ENCODE data around the gene ZBTB5. TPM values are rescaled to one million over a fixed set of nuclear protein-coding genes. Genes with fewer than 3 reads are reported as not detected.

The ZBTB5 gene
- total and polyA plus RNA-seq, 2 donors from 2014 or later = 6.1 to 14.1 TPM

DNA sequence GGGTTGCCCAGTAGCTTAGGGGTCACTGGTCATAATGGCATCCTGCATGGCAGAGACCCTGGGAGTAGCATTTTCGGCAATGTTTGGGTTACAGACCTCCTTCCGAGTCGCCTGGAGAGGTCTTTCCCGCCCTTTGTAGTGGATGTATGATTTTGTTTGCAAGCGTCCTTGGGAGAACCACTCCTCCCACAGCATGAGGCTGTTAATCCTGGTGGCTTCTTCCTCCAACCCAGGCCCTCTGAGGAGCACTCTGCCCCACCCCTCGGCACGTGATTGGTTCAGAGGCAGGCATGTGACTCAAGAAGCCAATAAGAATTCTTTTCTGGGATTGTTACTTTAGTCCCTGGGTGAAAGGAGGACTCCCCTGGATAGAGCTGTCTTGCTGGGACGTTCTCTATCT, 73.0 kb downstream of the ZBTB5 start:
- no peak for DNase-seq
- FAIRE-seq = no peak
- Histone ChIP-seq H3K27ac (ENCODE audit: low read depth in 2 of 2, low read length in 2 of 2) (no peak overlapping the region), H3K4me1 (ENCODE audit: control insufficient read depth in 2 of 3, insufficient read depth in 2 of 3, low read depth in 1 of 3, low read length in 3 of 3) (no peaks in the 10 kb centered on the region), H3K36me3 (ENCODE audit: control insufficient read depth in 2 of 3, insufficient read depth in 3 of 3, low read length in 3 of 3) (no peaks in the 10 kb centered on the region), H3K27me3 (ENCODE audit: control insufficient read depth, insufficient read depth, low read length) (no peaks in the 10 kb centered on the region), H3K9me3 (ENCODE audit: control insufficient read depth in 2 of 3, insufficient read depth in 1 of 3, low read length in 3 of 3) (no peaks in the 10 kb centered on the region), H3K9ac (ENCODE audit: low read length in 3 of 3) (no peak overlapping the region), H3K4me3 (ENCODE audit: low read length in 3 of 3) (no peak overlapping the region)
- intact Hi-C loops (cut with DNase I) = no loop called here
- TF ChIP-seq CTCF (IDR thresholded peaks at IDR 0.05; ENCODE audit: borderline replicate concordance, extremely low read depth, insufficient read depth) = no peak

DNA sequence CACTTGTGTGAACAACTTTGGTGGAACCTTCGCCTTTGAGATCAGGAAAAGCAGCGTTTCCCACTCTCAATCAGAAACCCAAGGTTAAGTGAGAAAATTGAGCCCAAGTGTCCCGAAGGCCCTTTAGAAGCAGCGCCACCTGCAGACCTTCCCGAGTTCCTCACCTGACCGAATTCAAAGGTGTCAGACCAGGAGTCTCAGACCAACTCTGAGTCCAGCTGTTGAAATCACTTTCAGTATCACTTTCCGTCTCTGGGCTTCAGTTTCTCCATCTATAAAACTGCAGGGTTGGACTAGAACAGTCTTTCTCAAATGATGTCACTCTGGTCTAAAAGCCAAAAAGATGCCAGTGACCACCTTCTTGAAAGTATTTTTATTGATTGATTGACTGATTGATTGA, 74.5 kb downstream of the ZBTB5 start:
- no peaks in the 10 kb centered on the region for H3K4me1 ChIP-seq (ENCODE audit: control insufficient read depth in 2 of 3, insufficient read depth in 2 of 3, low read depth in 1 of 3, low read length in 3 of 3)
- DNase-seq = peak in 2 of 5 donors; percentile 21 to 53
- H3K36me3 ChIP-seq (ENCODE audit: control insufficient read depth in 2 of 3, insufficient read depth in 3 of 3, low read length in 3 of 3) = no peaks in the 10 kb centered on the region
- no peak overlapping the region for H3K4me3 ChIP-seq (ENCODE audit: low read length in 3 of 3)
- H3K27me3 ChIP-seq (ENCODE audit: control insufficient read depth, insufficient read depth, low read length) = no peaks in the 10 kb centered on the region
- no peak overlapping the region for H3K27ac ChIP-seq (ENCODE audit: low read depth in 2 of 2, low read length in 2 of 2)
- TF ChIP-seq CTCF (IDR thresholded peaks at IDR 0.05; ENCODE audit: borderline replicate concordance, extremely low read depth, insufficient read depth) = peak; percentile 38
- H3K9me3 ChIP-seq (ENCODE audit: control insufficient read depth in 2 of 3, insufficient read depth in 1 of 3, low read length in 3 of 3) = no peaks in the 10 kb centered on the region
- H3K9ac ChIP-seq (ENCODE audit: low read length in 3 of 3) = no peak overlapping the region
- intact Hi-C loops (cut with DNase I) = no loop called here
- no peak for FAIRE-seq

Other genes with a start within 250 kb of the ZBTB5 start
- 101 TPM for gene GRHPR, start 42.8 kb downstream of the ZBTB5 start, total RNA-seq
- 257 TPM for gene GRHPR, start 42.8 kb downstream of the ZBTB5 start, polyA plus RNA-seq (ENCODE audit: insufficient read depth, low read depth, low replicate concordance)
- gene POLR1E, start 20.5 kb upstream of the ZBTB5 start, total RNA-seq = 17.2 TPM
- gene POLR1E, start 20.5 kb upstream of the ZBTB5 start, polyA plus RNA-seq (ENCODE audit: insufficient read depth, low read depth, low replicate concordance) = 8.2 TPM
- 6.7 TPM for gene FBXO10, start 110.9 kb upstream of the ZBTB5 start, total RNA-seq
- 6.2 TPM for gene FBXO10, start 110.9 kb upstream of the ZBTB5 start, polyA plus RNA-seq (ENCODE audit: insufficient read depth, low read depth, low replicate concordance)
- gene TOMM5, start 127.1 kb upstream of the ZBTB5 start, total RNA-seq = 59.5 TPM
- gene TOMM5, start 127.1 kb upstream of the ZBTB5 start, polyA plus RNA-seq (ENCODE audit: insufficient read depth, low read depth, low replicate concordance) = 197 TPM
- gene FRMPD1, start 185.5 kb upstream of the ZBTB5 start, total RNA-seq = 0.19 TPM
- 0.90 TPM for gene FRMPD1, start 185.5 kb upstream of the ZBTB5 start, polyA plus RNA-seq (ENCODE audit: insufficient read depth, low read depth, low replicate concordance)

Data from kidney (tissue), 14 donors.